Panc1 (cell line): ENCODE measurements around the gene GORASP2. TPM values are rescaled to one million over a fixed set of nuclear protein-coding genes. Genes with fewer than 3 reads are reported as not detected.
A peak's percentile ranks its signal among the peaks of the same experiment; 100 is the strongest.

Source experiments
- ATAC-seq: fragments of 200-7000 bp; cut with Tn5 transposase; 2 replicates; pipeline ENCODE4 v1.9.1; 2020; ENCODE audit warnings: mild to moderate bottlenecking, moderate library complexity
- BruUV-seq: library from RNA; stranded (reverse); fragments of 400-500 nt; replicated peaks from 2 replicates; lab custom pipeline; 2021; lab: Mats Ljungman, UMichigan
- CTCF ChIA-PET: fragments of 300-600 bp; sonication (Branson Sonifier 250); formaldehyde crosslinking; loops from one replicate; lab custom pipeline; 2022; ENCODE audit warnings: antibody characterized with exemption; lab: Charles Lee
- POLR2A ChIA-PET: fragments of 300-600 bp; sonication (Branson Sonifier 250); formaldehyde crosslinking; loops from one replicate; lab custom pipeline; 2022; ENCODE audit warnings: antibody characterized with exemption; lab: Charles Lee
- DNase-seq: peaks from one replicate; pipeline ENCODE4 v3.0.0-alpha.2; 2010; ENCODE audit warnings: low read depth, low spot score
- H3K27ac ChIP-seq: 2 replicates; pipeline ENCODE4 v1.5.1; 2011; ENCODE audit warnings: mild to moderate bottlenecking, low read length, inconsistent platforms
- H3K27me3 ChIP-seq: fragments of 200-500 bp; sonication (Bioruptor generic); 2 replicates; pipeline ENCODE4 v1.6.0; 2014; ENCODE audit warnings: low read length, inconsistent platforms; ENCODE audit not compliant: control insufficient read depth, insufficient read depth
- H3K36me3 ChIP-seq: fragments of 200-500 bp; sonication (Bioruptor generic); 2 replicates; pipeline ENCODE4 v1.5.1; 2014; ENCODE audit warnings: inconsistent platforms, mild to moderate bottlenecking, low read length, moderate library complexity; ENCODE audit not compliant: control insufficient read depth, insufficient read depth
- H3K4me1 ChIP-seq: 2 replicates; pipeline ENCODE4 v1.5.1; 2011; ENCODE audit warnings: inconsistent platforms, mild to moderate bottlenecking, low read length, moderate library complexity; ENCODE audit not compliant: control insufficient read depth, insufficient read depth
- H3K4me3 ChIP-seq, 2 experiments: 2 replicates each; pipeline ENCODE4 v1.5.1; 2011 to 2012; ENCODE audit warnings: low read depth in 2 of 2, low read length in 2 of 2, mild to moderate bottlenecking in 2 of 2, inconsistent platforms in 1 of 2, moderate library complexity in 1 of 2
- H3K9me3 ChIP-seq: fragments of 200-500 bp; sonication (Bioruptor generic); 2 replicates; pipeline ENCODE4 v1.5.1; 2014; ENCODE audit warnings: low read depth, mild to moderate bottlenecking, inconsistent platforms, low read length, moderate library complexity; ENCODE audit not compliant: control insufficient read depth, insufficient read depth
- CTCF ChIP-seq: fragments of 450-650 bp; IDR thresholded peaks from 2 replicates; pipeline ENCODE4 v1.5.1; 2017; ENCODE audit warnings: mild to moderate bottlenecking
- POLR2AphosphoS5 ChIP-seq: IDR thresholded peaks from 2 replicates; pipeline ENCODE4 v1.6.1; 2012; ENCODE audit warnings: mild to moderate bottlenecking, low read depth, low read length, moderate library complexity
- REST ChIP-seq, 2 experiments: IDR thresholded peaks; 2 replicates each; pipeline ENCODE4 v1.6.1; 2011 to 2012; ENCODE audit warnings: low read depth in 2 of 2, control low read depth in 1 of 2, low read length in 1 of 2, mild to moderate bottlenecking in 1 of 2, moderate library complexity in 1 of 2; ENCODE audit not compliant: insufficient read depth in 1 of 2
- SIN3A ChIP-seq: IDR thresholded peaks from 2 replicates; pipeline ENCODE4 v1.6.1; 2012; ENCODE audit warnings: low read depth, mild to moderate bottlenecking, low read length, moderate library complexity, borderline replicate concordance; ENCODE audit not compliant: insufficient read depth
- TCF7L2 ChIP-seq: IDR thresholded peaks from 2 replicates; pipeline ENCODE4 v1.6.1; 2011; ENCODE audit warnings: mild to moderate bottlenecking, low read depth, low read length, inconsistent platforms
- in situ Hi-C: cut with HindIII; loops from 2 replicates; pipeline ENCODE4 v1.10.0; 2016; ENCODE audit warnings: low sequenced_read_pairs, low pct_unique_long_range_greater_than_20kb
- intact Hi-C: fragments of 100-400 bp; cut with micrococcal nuclease; formaldehyde crosslinking; loops from one replicate; pipeline ENCODE4 v1.10.0; 2022; ENCODE audit not compliant: unreplicated experiment
- total RNA-seq: library from RNA; stranded (reverse); gene quantifications from one replicate; pipeline ENCODE4 v1.2.1, GENCODE V29; 2021; ENCODE audit not compliant: unreplicated experiment

GORASP2 gene
- total RNA-seq, 1 experiment from 2014 or later = 62.5 TPM

GRCh38 chr2:170986566-170987258 is 57.7 kb downstream of the GORASP2 start:
- in situ Hi-C loops (no loop called here), intact Hi-C loops (loop anchor here (5.0 kb wide), 1 partner anchor 446 kb away; the partner anchor contains the start of genes DCAF17 and METTL8)
- no peak for ATAC-seq
- TF ChIP-seq CTCF (no peak), SIN3A (no peak), REST (IDR thresholded peaks at IDR 0.05; ENCODE audit: insufficient read depth in 1 of 2, low read depth in 2 of 2, low read length in 1 of 2) (no peak), TCF7L2 (no peak), POLR2AphosphoS5 (no peak)
- H3K4me3 ChIP-seq = no peak overlapping the region
- no peaks in the 10 kb centered on the region for H3K4me1 ChIP-seq
- POLR2A ChIA-PET = no interaction called here
- H3K27me3 ChIP-seq = no peaks in the 10 kb centered on the region
- BruUV-seq = no TSS peak
- no peaks in the 10 kb centered on the region for H3K9me3 ChIP-seq
- H3K27ac ChIP-seq = no peak overlapping the region
- DNase-seq = no peak
- no peaks in the 10 kb centered on the region for H3K36me3 ChIP-seq
- CTCF ChIA-PET = interaction anchor here (1.0 kb wide), 1 partner anchor 14 kb away, joined by 3 read pairs; no protein-coding TSS in a partner anchor

GRCh38 chr2:170991398-170992182 is 62.5 kb downstream of the GORASP2 start:
- H3K4me1 ChIP-seq = no peaks in the 10 kb centered on the region
- ChIA-PET POLR2A (no interaction called here), CTCF (no interaction called here)
- in situ Hi-C loops = no loop called here
- BruUV-seq = no TSS peak
- TF ChIP-seq POLR2AphosphoS5 (no peak), REST (IDR thresholded peaks at IDR 0.05; ENCODE audit: insufficient read depth in 1 of 2, low read depth in 2 of 2, low read length in 1 of 2) (no peak), CTCF (peak; percentile 27; the same call in 1 of the 2 replicates), TCF7L2 (no peak), SIN3A (no peak)
- no peaks in the 10 kb centered on the region for H3K27me3 ChIP-seq
- no peak overlapping the region for H3K4me3 ChIP-seq
- no peak for DNase-seq
- no peaks in the 10 kb centered on the region for H3K9me3 ChIP-seq
- H3K36me3 ChIP-seq = peaks cover 13% of the 10 kb centered on the region
- ATAC-seq = no peak
- no peak overlapping the region for H3K27ac ChIP-seq
- intact Hi-C loops = no loop called here
